ENCODE measurements around the gene GHRHR.

GHRHR gene

DNA sequence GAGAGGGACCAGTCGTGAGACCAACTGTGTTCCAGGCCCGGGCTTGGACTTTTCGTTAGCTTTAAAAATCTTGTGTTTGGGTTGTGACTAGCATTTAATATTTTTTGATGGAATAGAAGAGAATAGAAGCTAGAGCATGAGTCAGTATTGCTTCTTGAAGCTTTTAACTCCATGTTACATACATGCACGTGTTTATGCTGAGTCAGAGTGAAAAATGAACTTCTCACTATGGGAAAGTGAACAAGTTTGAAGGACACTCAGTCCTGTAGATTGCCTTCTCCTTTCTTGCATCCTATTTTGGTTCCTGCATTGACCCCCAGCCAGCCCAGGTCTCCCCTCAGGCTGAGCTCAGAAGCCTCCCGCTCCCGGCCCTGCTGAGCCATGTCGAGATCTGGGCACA lies 31.8 kb downstream of the GHRHR start:
- Histone ChIP-seq H3K4me3 (ENCODE audit: low read depth, low read length) (no peak overlapping the region), H3K9ac (ENCODE audit: low read depth, low read length) (no peak overlapping the region), H3K9me3 (ENCODE audit: control insufficient read depth, insufficient read depth, low read length) (peaks cover 5% of the 10 kb centered on the region; the same call in 1 of the 2 replicates), H3K36me3 (ENCODE audit: control insufficient read depth, insufficient read depth, low read length) (no peaks in the 10 kb centered on the region), H3K27me3 (ENCODE audit: control insufficient read depth, insufficient read depth, low read length) (no peaks in the 10 kb centered on the region), H3K4me1 (ENCODE audit: control insufficient read depth, insufficient read depth, low read length) (0 out of 2 replicates have a peak, but pooled peaks cover 4% of the 10 kb centered on the region), H3K27ac (ENCODE audit: low read depth, low read length) (no peak overlapping the region)

- Histone ChIP-seq H3K9ac (ENCODE audit: low read depth, low read length) (no peak overlapping the region), H3K4me3 (ENCODE audit: low read depth, low read length) (no peak overlapping the region), H3K4me1 (ENCODE audit: control insufficient read depth, insufficient read depth, low read length) (0 out of 2 replicates have a peak, but pooled peaks cover 5% of the 10 kb centered on the region), H3K9me3 (ENCODE audit: control insufficient read depth, insufficient read depth, low read length) (peaks cover 5% of the 10 kb centered on the region; the same call in 1 of the 2 replicates), H3K27me3 (ENCODE audit: control insufficient read depth, insufficient read depth, low read length) (no peaks in the 10 kb centered on the region), H3K36me3 (ENCODE audit: control insufficient read depth, insufficient read depth, low read length) (no peaks in the 10 kb centered on the region), H3K27ac (ENCODE audit: low read depth, low read length) (no peak overlapping the region)
These were observed 32.5 kb downstream of the GHRHR start for GRCh38 chr7:30996256-30996655.

DNA sequence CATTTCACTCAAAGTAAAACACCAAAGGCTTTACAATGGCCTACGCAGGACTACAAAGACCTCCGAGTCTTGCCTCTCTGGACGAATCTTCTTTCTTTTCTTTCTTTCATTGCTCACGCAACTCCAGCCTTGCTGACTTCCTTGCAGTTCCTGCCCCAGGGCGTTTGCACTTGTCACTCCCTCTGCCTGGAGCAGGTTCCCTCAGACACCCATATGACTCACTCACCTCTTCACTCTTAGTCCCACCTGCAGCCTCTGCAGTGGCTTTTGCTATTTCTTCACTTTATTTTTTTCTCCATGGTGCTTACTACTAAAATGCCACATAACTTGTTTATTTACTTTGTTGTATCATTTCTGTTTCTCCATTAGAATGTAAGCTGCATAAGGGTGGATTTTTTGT lies 33.1 kb downstream of the GHRHR start:
- no peak overlapping the region for H3K4me3 ChIP-seq (ENCODE audit: low read depth, low read length)
- no peaks in the 10 kb centered on the region for H3K27me3 ChIP-seq (ENCODE audit: control insufficient read depth, insufficient read depth, low read length)
- H3K9ac ChIP-seq (ENCODE audit: low read depth, low read length), result no peak overlapping the region
- H3K9me3 ChIP-seq (ENCODE audit: control insufficient read depth, insufficient read depth, low read length), result peaks cover 5% of the 10 kb centered on the region; the same call in 1 of the 2 replicates
- no peak overlapping the region for H3K27ac ChIP-seq (ENCODE audit: low read depth, low read length)
- 0 out of 2 replicates have a peak, but pooled peaks cover 5% of the 10 kb centered on the region for H3K4me1 ChIP-seq (ENCODE audit: control insufficient read depth, insufficient read depth, low read length)
- H3K36me3 ChIP-seq (ENCODE audit: control insufficient read depth, insufficient read depth, low read length), result no peaks in the 10 kb centered on the region

DNA sequence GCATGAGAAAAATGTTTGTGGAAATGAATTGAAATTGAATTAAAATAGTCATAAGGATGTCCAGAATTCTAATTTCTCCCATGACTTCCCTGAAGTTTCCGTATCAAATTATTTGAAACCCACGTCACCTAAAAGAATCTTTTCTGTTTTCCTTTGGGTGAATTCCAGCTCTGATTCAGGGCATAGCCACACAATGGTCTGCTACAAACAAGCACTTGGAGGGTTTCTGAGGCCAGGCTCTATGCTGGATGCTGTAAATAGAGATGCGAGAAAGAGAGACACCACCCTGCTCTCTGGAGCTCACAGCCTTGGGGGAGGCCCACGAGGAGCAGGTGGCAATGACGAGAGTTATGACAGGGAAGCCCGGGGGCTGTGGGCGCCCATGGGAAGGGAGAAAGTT lies 33.6 kb downstream of the GHRHR start:
- Histone ChIP-seq H3K4me3 (ENCODE audit: low read depth, low read length) (no peak overlapping the region), H3K27me3 (ENCODE audit: control insufficient read depth, insufficient read depth, low read length) (no peaks in the 10 kb centered on the region), H3K4me1 (ENCODE audit: control insufficient read depth, insufficient read depth, low read length) (0 out of 2 replicates have a peak, but pooled peaks cover 5% of the 10 kb centered on the region), H3K36me3 (ENCODE audit: control insufficient read depth, insufficient read depth, low read length) (no peaks in the 10 kb centered on the region), H3K9ac (ENCODE audit: low read depth, low read length) (no peak overlapping the region), H3K9me3 (ENCODE audit: control insufficient read depth, insufficient read depth, low read length) (peaks cover 5% of the 10 kb centered on the region; the same call in 1 of the 2 replicates), H3K27ac (ENCODE audit: low read depth, low read length) (no peak overlapping the region)

- peaks cover 5% of the 10 kb centered on the region; the same call in 1 of the 2 replicates for H3K9me3 ChIP-seq (ENCODE audit: control insufficient read depth, insufficient read depth, low read length)
- H3K27me3 ChIP-seq (ENCODE audit: control insufficient read depth, insufficient read depth, low read length), result no peaks in the 10 kb centered on the region
- no peak overlapping the region for H3K4me3 ChIP-seq (ENCODE audit: low read depth, low read length)
- no peaks in the 10 kb centered on the region for H3K36me3 ChIP-seq (ENCODE audit: control insufficient read depth, insufficient read depth, low read length)
- no peak overlapping the region for H3K9ac ChIP-seq (ENCODE audit: low read depth, low read length)
- no peak overlapping the region for H3K27ac ChIP-seq (ENCODE audit: low read depth, low read length)
- H3K4me1 ChIP-seq (ENCODE audit: control insufficient read depth, insufficient read depth, low read length), result 0 out of 2 replicates have a peak, but pooled peaks cover 5% of the 10 kb centered on the region
These were observed 34.4 kb downstream of the GHRHR start for GRCh38 chr7:30998180-30998579.

- no peak overlapping the region for H3K4me3 ChIP-seq (ENCODE audit: low read depth, low read length)
- H3K27ac ChIP-seq (ENCODE audit: low read depth, low read length), result no peak overlapping the region
- H3K36me3 ChIP-seq (ENCODE audit: control insufficient read depth, insufficient read depth, low read length), result no peaks in the 10 kb centered on the region
- 0 out of 2 replicates have a peak, but pooled peaks cover 5% of the 10 kb centered on the region for H3K4me1 ChIP-seq (ENCODE audit: control insufficient read depth, insufficient read depth, low read length)
- no peaks in the 10 kb centered on the region for H3K27me3 ChIP-seq (ENCODE audit: control insufficient read depth, insufficient read depth, low read length)
- no peak overlapping the region for H3K9ac ChIP-seq (ENCODE audit: low read depth, low read length)
- H3K9me3 ChIP-seq (ENCODE audit: control insufficient read depth, insufficient read depth, low read length), result no peaks in the 10 kb centered on the region
These were observed 36.5 kb downstream of the GHRHR start for GRCh38 chr7:31000161-31000693.

DNA sequence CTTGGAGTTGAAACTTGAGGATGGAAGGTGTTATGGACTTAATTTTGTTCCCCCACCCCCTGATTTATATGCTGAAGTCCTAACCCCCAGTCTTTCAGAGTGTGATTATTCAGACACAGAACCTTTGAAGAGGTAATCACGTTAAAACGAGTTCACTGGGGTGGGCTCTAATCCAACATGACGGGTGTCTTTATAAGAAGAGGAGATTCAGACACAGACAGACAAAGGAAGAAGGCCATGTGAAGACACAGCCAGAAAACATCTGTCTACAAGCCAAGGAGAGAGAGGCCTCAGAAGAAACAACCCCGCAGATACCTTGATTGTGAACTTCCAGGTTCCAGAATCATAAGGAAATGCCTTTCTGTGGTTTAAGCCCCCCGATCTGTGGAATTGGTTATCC lies 37.0 kb downstream of the GHRHR start:
- H3K27me3 ChIP-seq (ENCODE audit: control insufficient read depth, insufficient read depth, low read length), result no peaks in the 10 kb centered on the region
- no peaks in the 10 kb centered on the region for H3K36me3 ChIP-seq (ENCODE audit: control insufficient read depth, insufficient read depth, low read length)
- no peaks in the 10 kb centered on the region for H3K9me3 ChIP-seq (ENCODE audit: control insufficient read depth, insufficient read depth, low read length)
- no peak overlapping the region for H3K27ac ChIP-seq (ENCODE audit: low read depth, low read length)
- H3K4me1 ChIP-seq (ENCODE audit: control insufficient read depth, insufficient read depth, low read length), result 0 out of 2 replicates have a peak, but pooled peaks cover 5% of the 10 kb centered on the region
- no peak overlapping the region for H3K4me3 ChIP-seq (ENCODE audit: low read depth, low read length)
- H3K9ac ChIP-seq (ENCODE audit: low read depth, low read length), result no peak overlapping the region

DNA sequence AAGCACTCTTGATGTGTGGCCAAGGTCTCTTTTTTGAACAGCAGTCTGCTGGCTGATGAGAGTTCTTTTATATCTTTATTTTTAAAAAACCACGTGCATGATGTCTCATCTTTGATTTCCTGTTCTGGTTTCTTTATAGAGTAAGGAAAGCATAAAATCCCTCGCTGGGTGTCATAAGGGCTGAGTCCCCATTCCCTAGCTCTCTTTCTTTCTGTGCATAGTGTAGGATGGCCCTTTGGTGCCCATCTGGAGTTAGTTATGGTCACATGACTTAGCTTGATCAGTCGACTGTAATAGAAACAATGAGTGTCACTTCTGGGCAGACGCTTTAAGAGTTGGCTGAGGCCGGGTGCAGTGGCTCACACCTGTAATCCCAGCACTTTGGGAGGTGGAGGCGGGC lies 38.5 kb downstream of the GHRHR start:
- Histone ChIP-seq H3K9me3 (ENCODE audit: control insufficient read depth, insufficient read depth, low read length) (no peaks in the 10 kb centered on the region), H3K4me3 (ENCODE audit: low read depth, low read length) (no peak overlapping the region), H3K4me1 (ENCODE audit: control insufficient read depth, insufficient read depth, low read length) (0 out of 2 replicates have a peak, but pooled peaks cover 5% of the 10 kb centered on the region), H3K27me3 (ENCODE audit: control insufficient read depth, insufficient read depth, low read length) (no peaks in the 10 kb centered on the region), H3K36me3 (ENCODE audit: control insufficient read depth, insufficient read depth, low read length) (no peaks in the 10 kb centered on the region), H3K9ac (ENCODE audit: low read depth, low read length) (no peak overlapping the region), H3K27ac (ENCODE audit: low read depth, low read length) (no peak overlapping the region)

DNA sequence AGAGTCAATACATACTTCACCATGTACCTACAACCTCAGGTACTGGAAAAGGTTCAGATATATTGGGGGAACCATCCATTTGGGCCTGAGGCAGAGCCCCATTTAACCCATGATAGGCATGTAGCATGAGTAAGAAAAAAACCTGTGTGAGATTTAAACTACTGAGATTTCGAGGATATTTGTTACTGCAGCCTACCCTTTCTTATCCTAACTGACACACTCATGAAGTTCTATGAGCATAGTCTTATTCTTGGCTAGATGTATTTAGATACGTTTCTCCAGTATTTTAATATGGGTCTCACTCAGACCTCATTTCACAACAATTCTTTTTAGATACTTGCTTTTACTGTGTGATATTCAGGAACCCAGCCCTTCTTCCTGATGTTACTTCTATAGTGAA lies 39.3 kb downstream of the GHRHR start:
- 0 out of 2 replicates have a peak, but pooled peaks cover 5% of the 10 kb centered on the region for H3K4me1 ChIP-seq (ENCODE audit: control insufficient read depth, insufficient read depth, low read length)
- H3K4me3 ChIP-seq (ENCODE audit: low read depth, low read length), result no peak overlapping the region
- H3K36me3 ChIP-seq (ENCODE audit: control insufficient read depth, insufficient read depth, low read length), result no peaks in the 10 kb centered on the region
- H3K27me3 ChIP-seq (ENCODE audit: control insufficient read depth, insufficient read depth, low read length), result no peaks in the 10 kb centered on the region
- no peaks in the 10 kb centered on the region for H3K9me3 ChIP-seq (ENCODE audit: control insufficient read depth, insufficient read depth, low read length)
- H3K27ac ChIP-seq (ENCODE audit: low read depth, low read length), result no peak overlapping the region
- no peak overlapping the region for H3K9ac ChIP-seq (ENCODE audit: low read depth, low read length)

- Histone ChIP-seq H3K4me1 (ENCODE audit: control insufficient read depth, insufficient read depth, low read length) (0 out of 2 replicates have a peak, but pooled peaks cover 5% of the 10 kb centered on the region), H3K9ac (ENCODE audit: low read depth, low read length) (no peak overlapping the region), H3K4me3 (ENCODE audit: low read depth, low read length) (no peak overlapping the region), H3K27me3 (ENCODE audit: control insufficient read depth, insufficient read depth, low read length) (no peaks in the 10 kb centered on the region), H3K36me3 (ENCODE audit: control insufficient read depth, insufficient read depth, low read length) (no peaks in the 10 kb centered on the region), H3K27ac (ENCODE audit: low read depth, low read length) (no peak overlapping the region), H3K9me3 (ENCODE audit: control insufficient read depth, insufficient read depth, low read length) (no peaks in the 10 kb centered on the region)
These were observed 40.0 kb downstream of the GHRHR start for GRCh38 chr7:31003721-31004120.

GRCh38 chr7:31004393-31004792 lies 40.6 kb downstream of the GHRHR start:
- no peaks in the 10 kb centered on the region for H3K27me3 ChIP-seq (ENCODE audit: control insufficient read depth, insufficient read depth, low read length)

More at GRCh38 chr7:31004393-31004792, 40.6 kb downstream of the GHRHR start:
- no peaks in the 10 kb centered on the region for H3K9me3 ChIP-seq (ENCODE audit: control insufficient read depth, insufficient read depth, low read length)
- H3K36me3 ChIP-seq (ENCODE audit: control insufficient read depth, insufficient read depth, low read length), result no peaks in the 10 kb centered on the region
- no peak overlapping the region for H3K9ac ChIP-seq (ENCODE audit: low read depth, low read length)
- 0 out of 2 replicates have a peak, but pooled peaks cover 5% of the 10 kb centered on the region for H3K4me1 ChIP-seq (ENCODE audit: control insufficient read depth, insufficient read depth, low read length)
- H3K27ac ChIP-seq (ENCODE audit: low read depth, low read length), result no peak overlapping the region
- no peak overlapping the region for H3K4me3 ChIP-seq (ENCODE audit: low read depth, low read length)

Measured in HUES48 (cell line).